Raji (cell line): Measurements from ENCODE around the gene ZNF544.

Experiments
- POLR2A ChIP-seq: IDR thresholded peaks from 2 replicates; pipeline ENCODE4 v1.6.1; 2011; ENCODE audit warnings: low read depth, low read length, control low read depth; ENCODE audit not compliant: insufficient read depth

Gene ZNF544

DNA sequence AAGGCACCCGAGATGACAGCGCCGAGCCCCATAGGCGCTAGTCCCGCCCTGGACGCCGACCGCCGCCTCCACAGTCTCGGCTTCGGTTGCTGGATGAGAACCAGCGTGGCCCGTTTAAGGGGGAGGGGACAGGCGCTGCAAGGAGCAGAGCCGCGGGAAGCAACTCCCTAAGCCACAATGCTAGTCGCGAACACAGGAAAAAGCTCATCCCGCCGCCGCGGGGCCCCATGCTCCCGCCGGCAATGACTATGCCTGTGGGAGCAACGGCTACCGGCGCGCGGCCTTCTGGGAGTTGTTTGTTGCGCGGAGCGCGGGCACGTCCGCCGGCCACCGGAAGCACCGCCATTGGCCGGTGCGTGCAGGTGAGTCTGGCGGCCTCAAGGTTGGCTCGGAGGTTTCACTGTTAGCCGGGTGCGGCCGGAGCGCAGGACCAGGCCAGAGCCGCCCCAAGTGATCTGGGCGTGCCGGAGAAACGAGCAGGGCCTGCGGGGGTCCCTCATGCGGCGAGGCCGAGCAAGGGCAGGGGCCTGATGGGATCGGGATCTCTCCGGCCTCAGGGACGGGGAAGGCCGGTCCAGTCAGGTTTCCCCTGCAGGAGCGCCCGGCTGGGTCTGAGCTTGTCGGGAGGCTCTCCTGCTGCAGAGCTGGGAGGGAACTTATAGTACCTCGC is at the start of gene ZNF544:
ZNF544 (plus strand) TSS at position 330 of the 670 bp plus-strand sequence. CDS start 15,110 bp downstream, outside the sequence.
- TF ChIP-seq POLR2A = peak; percentile 71

- 0 out of 2 replicates have a peak, but pooled peaks have one; percentile 7 for TF ChIP-seq POLR2A
Measured at GRCh38 chr19:58181902-58182576, 46.7 kb upstream of the ZNF544 start.

DNA sequence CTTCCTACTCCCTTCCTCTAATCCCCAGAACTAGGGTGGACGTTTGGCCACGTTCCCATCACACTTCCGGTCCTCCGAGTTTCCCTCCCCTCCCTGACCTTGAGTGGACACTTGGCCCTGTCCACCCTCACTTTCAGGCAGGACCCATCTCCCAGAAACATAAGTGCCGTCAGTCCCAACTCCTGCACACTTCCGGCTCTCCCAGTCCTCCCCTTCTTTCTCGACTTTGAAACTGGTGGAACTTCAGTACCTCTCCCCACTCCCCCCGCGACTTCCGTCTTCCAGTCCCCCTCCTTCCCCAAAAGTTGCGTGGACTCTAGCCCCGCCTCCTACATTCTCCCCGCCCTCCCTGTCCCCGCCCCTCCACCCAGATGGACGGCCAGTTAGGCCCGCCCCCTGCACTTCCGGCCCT is 46.1 kb upstream of the ZNF544 start:
- TF ChIP-seq POLR2A = 0 out of 2 replicates have a peak, but pooled peaks have one; percentile 5

DNA sequence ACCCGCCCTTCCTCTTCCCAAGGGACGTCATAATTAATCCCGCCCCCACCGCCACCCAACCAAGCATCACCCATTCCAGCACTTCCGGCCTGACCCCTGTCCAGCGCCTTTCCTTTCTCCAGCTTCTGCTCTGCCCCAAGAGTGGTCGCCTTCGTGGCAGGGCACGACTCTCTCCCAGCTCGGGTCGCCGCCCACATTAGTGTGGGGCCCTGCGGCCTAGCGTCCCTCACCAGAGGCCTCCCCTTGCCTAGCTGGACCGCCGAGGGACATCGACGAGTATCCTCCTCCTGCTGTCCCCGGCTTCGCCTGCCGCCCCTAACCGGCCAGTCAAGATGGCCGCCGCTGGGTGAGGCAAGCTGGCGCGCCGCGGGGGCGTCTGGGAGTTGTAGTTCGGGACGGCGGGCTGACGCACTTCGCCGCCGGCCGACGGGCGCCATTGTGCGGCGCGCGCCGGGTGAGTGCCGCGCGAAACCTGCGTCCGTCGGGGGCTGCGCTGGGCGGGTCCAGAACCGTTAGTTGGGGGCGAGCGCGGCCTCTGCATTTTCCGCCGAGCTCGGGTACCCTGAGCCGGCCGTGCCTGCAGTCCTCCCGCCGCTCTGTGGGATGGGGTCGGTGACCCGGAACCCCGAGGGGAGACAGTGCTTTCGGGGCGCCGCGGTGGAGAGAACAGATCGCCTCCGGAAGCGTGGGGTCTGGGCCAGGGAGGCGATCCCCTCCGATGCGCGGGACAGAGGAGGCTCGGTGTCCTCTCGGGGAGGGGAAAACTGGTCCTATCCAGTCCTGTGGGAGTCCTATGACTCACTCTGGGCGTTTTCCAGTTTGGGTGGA is 45.5 kb upstream of the ZNF544 start, which contains the start of gene ZNF274:
ZNF274 (plus strand) TSS at position 73 of the 828 bp plus-strand sequence. CDS start 905 bp downstream, outside the sequence.
- peak; percentile 46; the same call in 1 of the 2 replicates for TF ChIP-seq POLR2A

DNA sequence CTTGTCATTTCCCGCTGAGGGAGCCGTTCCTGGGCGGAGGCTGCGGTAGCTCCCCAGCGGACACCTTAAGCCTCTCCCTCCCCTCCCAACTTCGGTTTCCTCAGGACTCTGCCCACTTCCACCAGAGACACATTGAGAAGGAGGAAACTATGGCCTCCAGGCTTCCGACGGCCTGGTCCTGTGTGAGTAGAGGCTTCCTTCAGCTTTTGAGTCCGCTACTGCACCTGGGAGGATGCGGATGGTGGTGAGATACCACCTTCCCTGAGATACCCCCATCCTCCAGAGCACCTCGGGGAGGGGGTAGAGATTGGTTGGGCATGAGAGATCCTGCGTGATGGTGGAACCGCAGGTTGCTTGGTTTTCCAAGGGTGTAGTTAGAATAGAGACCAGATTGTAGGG is 44.9 kb upstream of the ZNF544 start:
- no peak for TF ChIP-seq POLR2A

DNA sequence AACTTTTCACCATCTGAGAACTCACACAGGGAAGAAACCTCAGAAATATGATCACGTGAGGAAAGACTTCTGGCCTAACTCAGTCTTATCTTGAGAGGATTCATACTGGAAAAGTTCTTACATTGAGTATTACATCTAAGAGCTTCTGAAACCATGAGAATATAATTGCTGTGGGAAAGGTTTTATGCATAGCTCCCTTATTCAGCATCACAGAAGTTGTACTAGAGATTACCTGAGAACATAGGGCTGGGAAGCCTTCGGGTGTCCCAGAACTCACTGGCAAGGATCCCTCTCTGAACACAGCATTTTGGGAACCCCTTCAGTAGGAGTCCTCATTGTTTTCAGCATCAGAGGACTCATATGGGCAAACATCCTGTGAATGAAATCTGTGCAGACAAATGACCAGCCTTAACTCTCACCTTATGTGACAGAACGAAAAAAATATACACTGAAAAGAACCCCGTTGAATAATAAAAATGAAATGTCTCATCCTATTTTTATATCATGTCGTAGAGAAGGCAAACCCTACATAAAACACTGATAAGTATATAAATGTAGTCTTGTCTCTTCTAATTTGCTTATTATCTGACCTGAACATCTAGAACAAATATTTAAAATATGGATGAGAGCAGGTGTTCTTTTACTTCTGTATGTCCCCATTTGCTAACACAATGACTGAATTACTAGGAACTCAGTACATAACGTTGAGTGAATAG is 31.7 kb upstream of the ZNF544 start:
- no peak for TF ChIP-seq POLR2A

GRCh38 chr19:58203814-58204475 is 24.8 kb upstream of the ZNF544 start:
- no peak for TF ChIP-seq POLR2A

- TF ChIP-seq POLR2A = no peak
Measured at GRCh38 chr19:58204566-58204965, 24.1 kb upstream of the ZNF544 start.

- no peak for TF ChIP-seq POLR2A
Measured at GRCh38 chr19:58209577-58209976, 19.1 kb upstream of the ZNF544 start.

DNA sequence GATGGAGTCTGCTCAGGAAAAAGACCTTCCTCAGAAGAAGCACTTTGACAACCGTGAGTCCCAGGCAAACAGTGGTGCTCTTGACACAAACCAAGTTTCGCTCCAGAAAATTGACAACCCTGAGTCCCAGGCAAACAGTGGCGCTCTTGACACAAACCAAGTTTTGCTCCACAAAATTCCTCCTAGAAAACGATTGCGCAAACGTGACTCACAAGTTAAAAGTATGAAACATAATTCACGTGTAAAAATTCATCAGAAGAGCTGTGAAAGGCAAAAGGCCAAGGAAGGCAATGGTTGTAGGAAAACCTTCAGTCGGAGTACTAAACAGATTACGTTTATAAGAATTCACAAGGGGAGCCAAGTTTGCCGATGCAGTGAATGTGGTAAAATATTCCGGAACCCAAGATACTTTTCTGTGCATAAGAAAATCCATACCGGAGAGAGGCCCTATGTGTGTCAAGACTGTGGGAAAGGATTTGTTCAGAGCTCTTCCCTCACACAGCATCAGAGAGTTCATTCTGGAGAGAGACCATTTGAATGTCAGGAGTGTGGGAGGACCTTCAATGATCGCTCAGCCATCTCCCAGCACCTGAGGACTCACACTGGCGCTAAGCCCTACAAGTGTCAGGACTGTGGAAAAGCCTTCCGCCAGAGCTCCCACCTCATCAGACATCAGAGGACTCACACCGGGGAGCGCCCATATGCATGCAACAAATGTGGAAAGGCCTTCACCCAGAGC is 16.2 kb upstream of the ZNF544 start:
- no peak for TF ChIP-seq POLR2A

GRCh38 chr19:58213075-58213369 is 15.7 kb upstream of the ZNF544 start:
- TF ChIP-seq POLR2A = no peak

DNA sequence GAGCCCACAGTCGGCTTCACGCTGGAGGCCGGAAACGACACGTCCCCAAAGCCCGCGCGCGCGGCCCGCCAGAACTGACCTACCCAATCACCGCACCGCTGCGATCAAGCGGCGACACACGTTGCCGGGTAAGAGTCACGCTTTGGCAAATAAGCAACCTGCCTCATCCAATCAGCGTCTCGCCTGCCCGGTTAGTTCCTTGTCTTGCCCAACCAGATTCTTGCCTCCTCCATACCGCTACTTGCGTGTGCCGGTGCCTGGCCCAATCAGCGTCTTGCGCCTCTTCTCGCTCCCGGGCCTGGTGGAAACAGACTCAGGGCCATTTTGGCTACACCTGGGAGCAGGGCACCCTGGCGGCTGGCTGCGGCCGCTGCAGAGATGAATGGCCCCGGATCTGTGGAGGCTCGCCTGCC is 11.6 kb upstream of the ZNF544 start:
- no peak for TF ChIP-seq POLR2A

GRCh38 chr19:58217607-58218391 is 10.9 kb upstream of the ZNF544 start:
- no peak for TF ChIP-seq POLR2A
